Measurements from ENCODE around the gene CPNE4.

The CPNE4 gene

DNA sequence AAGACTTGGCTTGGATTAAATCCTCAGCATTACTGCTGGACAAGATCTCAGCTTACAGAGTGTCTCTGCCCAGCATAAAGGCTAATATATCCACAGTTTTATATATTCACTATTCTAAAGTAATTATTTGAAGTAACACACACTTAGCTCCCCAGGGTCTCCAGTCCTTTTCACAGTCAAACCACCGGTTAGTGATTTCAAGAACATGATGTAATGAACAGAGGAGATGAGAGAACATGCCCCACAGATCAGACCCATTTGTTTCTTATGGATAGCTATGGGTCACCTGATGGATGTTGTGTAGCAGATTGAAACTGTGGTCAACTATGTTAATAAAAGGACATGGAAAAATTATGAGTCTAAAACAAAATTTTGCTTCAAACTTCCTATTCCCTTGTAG is 487.2 kb downstream of the CPNE4 start:
- no peak for DNase-seq
- in situ Hi-C loops (cut with HindIII; ENCODE audit: low pct_ligation_motif_present, low pct_unique_long_range_greater_than_20kb, low sequenced_read_pairs): no loop called here

DNA sequence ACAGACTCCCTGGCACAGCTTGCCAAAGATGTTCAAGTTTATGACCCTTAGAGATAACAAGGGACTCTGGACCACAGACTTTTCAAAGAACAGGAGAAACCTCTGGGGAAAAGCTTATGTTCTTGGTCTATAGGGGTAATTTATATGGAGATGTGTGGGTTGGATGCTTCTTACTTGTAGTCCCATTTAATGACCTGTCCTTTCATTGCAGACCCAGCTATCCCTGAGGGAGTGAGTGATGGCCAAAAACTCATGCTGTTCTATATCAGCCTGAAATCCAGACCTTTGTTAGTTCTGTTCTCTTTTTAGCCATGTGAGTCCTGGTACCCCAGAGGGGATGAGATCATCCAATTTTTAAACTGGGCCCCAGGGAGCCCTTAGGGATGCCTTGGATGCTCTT is 488.4 kb downstream of the CPNE4 start:
- in situ Hi-C loops (cut with HindIII; ENCODE audit: low pct_ligation_motif_present, low pct_unique_long_range_greater_than_20kb, low sequenced_read_pairs): no loop called here
- no peak for DNase-seq

DNA sequence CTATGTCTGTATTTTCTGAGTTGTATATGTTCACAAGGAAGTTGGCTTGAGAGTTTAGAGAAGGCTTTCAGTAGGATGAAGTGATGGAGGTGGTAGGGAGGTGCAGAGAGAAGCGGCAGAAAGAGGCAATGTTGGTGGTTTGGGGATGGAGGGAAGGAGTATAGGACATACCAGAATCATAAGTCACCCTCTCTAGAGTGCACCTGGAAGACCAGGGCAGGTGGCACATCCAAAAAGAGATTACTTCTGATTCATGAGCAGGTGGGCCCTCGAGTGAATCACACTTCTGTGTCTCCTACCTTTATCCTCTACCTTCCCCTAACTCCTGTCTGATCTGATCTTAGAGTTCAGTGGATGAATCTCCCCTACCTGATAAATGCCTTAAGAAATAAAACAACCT is 490.3 kb downstream of the CPNE4 start:
- no peak for DNase-seq
- in situ Hi-C loops (cut with HindIII; ENCODE audit: low pct_ligation_motif_present, low pct_unique_long_range_greater_than_20kb, low sequenced_read_pairs): no loop called here

DNA sequence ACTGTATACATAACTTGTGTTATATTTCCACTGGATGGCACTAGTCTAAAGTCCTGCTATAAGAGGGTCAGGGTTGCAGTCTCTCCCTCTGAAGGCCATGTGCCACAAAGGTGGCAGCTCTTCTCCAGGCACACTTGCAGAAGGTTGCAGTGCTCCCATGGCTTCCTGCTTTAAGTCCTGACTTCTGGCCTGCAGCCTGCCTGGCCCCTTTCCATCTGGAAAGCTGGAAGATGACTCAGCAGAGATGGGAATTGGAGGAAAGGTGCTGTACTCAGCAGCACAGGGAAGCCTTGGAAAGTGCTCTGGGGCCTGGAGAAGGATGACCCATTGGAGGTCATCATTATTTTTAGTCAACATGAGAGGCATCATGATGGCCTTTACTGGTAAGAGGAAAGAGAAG is 491.1 kb downstream of the CPNE4 start:
- in situ Hi-C loops (cut with HindIII; ENCODE audit: low pct_ligation_motif_present, low pct_unique_long_range_greater_than_20kb, low sequenced_read_pairs): no loop called here
- DNase-seq: peak; percentile 75

DNA sequence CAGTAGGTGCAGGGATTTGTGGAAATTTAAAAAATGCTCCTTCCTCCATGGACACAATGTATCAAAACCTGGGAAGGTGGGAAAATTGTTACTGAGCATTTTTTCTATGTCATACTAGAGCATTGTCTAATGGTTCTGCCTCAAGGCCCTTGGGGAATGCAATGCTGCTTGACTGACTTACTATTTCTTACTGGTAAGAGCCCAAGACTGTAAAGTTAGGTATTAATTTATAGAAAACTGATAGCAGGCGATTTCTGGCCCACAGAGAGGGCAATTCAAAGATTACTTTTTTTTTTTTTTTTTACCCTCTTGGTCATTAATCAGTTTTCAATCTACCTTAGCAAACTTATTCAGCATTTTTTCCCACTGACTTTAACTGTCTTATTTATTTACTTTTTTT is 493.5 kb downstream of the CPNE4 start:
- in situ Hi-C loops (cut with HindIII; ENCODE audit: low pct_ligation_motif_present, low pct_unique_long_range_greater_than_20kb, low sequenced_read_pairs): no loop called here
- DNase-seq: peak; percentile 45

DNA sequence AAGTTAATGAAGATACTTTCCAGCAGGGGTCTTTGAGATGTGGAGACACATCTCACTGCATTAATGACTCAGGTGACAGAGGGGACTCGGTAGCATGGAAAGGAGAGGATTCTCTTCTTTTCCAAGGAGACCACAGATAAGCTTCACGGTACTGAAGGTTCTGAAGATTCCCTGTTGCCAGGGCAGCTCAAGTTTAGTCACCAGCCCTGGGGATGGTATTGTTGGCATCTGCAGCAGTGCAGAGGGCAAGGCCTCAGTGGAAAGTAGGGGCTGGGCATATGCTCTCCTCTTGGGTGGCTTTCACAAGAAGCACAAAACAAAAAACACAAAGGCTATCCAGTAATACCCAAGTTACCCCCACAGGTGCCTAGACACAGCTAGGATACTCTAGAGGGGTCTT is 494.0 kb downstream of the CPNE4 start:
- DNase-seq: no peak
- in situ Hi-C loops (cut with HindIII; ENCODE audit: low pct_ligation_motif_present, low pct_unique_long_range_greater_than_20kb, low sequenced_read_pairs): no loop called here

DNA sequence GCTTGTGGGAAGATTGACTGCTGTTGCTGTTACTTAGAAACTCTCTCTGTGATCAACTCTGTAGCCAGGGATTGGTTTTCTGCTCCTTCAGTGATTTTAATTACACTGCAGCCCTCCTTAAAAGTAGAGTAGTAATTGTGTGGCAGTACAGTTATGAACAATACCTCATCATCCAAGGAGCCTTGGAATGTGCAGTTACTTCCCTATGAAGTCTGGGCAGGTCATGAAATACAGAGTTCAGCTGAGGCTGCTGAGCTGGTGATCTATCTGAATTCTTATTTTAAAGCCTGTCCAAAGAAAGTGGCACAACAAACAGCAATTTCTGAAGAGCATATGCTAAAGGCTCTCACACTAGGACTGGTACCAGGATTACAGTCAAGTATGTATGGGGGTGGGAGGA is 494.7 kb downstream of the CPNE4 start:
- in situ Hi-C loops (cut with HindIII; ENCODE audit: low pct_ligation_motif_present, low pct_unique_long_range_greater_than_20kb, low sequenced_read_pairs): no loop called here
- DNase-seq: no peak

DNA sequence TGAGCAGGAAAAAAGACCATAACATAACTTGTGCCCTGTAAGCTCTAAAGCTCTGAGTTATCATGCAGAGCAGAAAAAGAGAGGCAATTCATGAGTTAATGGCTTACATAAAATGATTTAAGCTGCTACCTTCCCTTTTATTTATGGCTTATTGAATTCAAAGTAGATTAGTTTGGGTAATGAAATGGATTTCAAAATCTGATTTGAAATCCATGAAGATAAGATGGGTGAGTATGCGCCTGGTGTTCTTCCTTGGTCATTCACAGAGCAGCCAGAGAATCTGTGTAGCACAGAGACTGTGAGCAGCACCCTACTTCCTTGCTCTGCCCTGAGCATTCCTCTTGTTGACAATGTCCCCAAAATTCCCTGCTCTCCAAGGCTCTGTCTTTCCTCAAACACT is 495.8 kb downstream of the CPNE4 start:
- DNase-seq: no peak
- in situ Hi-C loops (cut with HindIII; ENCODE audit: low pct_ligation_motif_present, low pct_unique_long_range_greater_than_20kb, low sequenced_read_pairs): no loop called here

DNA sequence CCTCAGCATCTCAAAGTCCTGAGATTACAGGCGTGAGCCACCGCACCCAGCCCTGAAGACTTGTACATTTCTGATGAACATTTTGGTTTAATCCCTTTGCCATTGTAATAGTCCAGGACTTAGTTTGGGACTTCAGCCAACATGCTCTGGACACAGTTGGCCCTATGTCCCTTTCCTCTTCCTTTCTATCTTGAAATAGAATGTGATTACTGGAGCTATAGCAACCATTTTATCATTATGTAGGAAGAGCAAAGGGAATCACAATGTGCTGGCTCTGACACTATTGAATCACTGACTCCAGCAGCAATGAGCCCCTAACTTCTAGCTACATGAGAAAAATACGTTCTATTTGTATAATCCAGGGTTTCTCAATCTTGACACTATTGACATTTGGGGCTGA is 497.3 kb downstream of the CPNE4 start:
- DNase-seq: no peak
- in situ Hi-C loops (cut with HindIII; ENCODE audit: low pct_ligation_motif_present, low pct_unique_long_range_greater_than_20kb, low sequenced_read_pairs): no loop called here

DNA sequence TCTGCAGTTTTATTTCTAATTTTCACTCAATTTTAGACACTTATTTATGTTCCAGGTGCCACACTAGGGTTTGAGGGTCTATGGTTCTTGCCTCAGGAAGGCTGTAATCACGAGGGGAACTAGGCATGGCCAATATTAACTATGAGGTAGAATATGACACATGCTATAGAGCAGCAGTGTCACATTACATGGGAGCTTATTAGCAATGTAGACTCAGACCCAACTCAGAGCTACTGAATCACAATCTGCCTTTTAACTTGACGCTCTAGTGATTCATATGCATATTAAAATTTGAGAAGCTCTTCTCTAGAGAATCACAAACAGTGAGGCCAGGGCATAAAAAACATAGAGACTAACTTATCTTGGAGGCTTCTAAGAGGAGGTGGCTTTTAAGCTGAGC is 499.2 kb downstream of the CPNE4 start:
- in situ Hi-C loops (cut with HindIII; ENCODE audit: low pct_ligation_motif_present, low pct_unique_long_range_greater_than_20kb, low sequenced_read_pairs): no loop called here
- no peak for DNase-seq

DNA sequence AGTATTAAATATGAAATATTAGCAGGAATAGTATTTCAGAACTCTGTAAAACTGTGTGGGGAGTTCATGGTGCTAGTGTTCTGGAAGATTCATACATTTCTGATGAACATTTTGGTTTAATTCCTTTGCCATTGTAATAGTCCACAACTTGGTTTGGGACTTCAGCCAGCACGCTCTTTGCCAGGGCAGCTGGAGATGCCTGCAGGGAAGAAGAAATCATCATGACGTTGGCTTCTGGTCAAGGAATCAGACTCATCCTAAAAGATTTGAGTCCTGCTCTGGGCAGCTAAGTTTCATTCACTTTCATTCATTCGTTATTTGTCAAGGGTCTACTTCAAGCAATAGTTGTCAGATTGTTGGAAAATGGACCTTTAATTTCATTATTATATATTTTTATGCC is 499.7 kb downstream of the CPNE4 start:
- no peak for DNase-seq
- in situ Hi-C loops (cut with HindIII; ENCODE audit: low pct_ligation_motif_present, low pct_unique_long_range_greater_than_20kb, low sequenced_read_pairs): no loop called here

DNA sequence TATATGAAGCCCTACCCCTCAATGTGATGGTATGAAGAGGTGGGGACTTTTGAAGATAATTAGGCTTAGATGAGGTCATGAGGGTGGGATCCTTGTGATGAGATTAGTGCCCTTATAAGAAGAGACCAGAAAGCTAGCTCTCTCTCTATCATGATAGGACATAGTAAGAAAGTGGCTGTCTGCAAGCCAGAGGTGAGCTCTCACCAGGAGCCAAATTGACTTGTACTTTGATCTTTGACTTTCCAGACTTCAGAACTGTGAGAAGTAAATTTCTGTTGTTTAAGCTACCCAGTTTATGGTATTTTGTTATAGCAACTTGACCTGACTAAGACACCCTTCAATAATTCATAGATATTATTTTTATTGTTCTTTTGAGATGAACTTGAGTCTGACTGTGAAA is 502.2 kb downstream of the CPNE4 start:
- in situ Hi-C loops (cut with HindIII; ENCODE audit: low pct_ligation_motif_present, low pct_unique_long_range_greater_than_20kb, low sequenced_read_pairs): no loop called here
- DNase-seq: no peak

DNA sequence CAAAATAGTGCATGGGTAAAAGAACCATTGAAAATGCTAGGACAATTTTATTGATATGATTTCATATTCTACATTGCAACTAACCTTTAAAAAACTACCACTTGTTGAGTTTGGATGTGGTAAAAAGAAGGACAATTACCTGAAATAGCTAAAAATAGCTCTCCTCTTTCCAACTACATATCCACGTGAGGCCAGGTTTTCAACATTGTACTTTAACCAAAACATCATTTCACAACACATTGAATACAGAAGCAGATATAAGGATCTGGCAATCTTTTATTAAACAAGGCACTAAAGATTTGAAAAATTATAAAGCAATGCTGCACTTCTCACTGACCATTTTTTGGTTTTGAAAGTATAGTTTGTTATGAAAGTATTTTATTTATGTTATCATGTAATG is 504.0 kb downstream of the CPNE4 start:
- no peak for DNase-seq
- in situ Hi-C loops (cut with HindIII; ENCODE audit: low pct_ligation_motif_present, low pct_unique_long_range_greater_than_20kb, low sequenced_read_pairs): no loop called here

DNA sequence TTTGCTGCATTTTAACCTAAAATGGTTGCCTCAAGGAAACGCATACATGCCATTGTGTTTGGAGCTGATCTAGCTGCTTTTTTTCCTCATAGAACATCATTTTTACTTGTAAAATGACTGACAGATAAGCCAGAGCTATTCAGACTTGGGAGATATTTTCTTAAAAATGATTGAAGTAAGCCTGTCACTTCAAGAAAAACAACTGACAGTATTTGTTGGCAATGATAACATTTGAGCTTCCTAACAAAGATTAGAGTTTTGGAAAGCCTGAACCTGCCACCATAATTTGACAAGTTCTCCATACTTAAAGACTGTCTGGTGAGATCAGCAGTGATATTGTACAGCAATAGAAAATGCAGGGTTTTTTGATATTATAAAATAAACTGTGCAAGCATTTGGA is 504.4 kb downstream of the CPNE4 start:
- DNase-seq: no peak
- in situ Hi-C loops (cut with HindIII; ENCODE audit: low pct_ligation_motif_present, low pct_unique_long_range_greater_than_20kb, low sequenced_read_pairs): no loop called here

DNA sequence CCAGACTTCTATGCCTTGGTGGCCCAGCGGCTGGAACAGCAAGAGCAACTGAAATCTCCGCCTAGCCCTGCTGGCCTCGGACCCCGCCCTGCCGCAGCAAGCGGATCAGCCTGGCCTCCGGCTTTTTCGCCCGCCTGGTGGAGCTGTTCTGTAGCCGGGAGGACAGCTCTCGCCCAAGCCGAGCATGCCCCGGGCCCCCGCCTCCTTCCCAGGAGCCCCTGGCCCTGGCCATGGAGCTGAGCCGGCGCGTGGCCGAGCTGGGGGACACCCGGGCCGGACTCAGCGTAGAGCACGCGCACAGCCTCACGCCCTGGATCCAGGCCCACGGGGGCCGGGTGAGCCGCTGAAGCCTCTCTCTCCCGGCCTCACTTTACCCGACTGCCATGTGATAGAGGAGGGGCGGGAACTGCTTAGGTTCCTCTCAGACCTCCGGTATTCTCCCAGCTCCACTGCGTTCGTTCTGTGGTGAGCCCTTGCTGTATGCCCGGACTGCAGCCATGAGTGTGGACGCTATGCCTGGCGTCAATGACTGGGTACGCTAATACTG is 507.9 kb downstream of the CPNE4 start:
- in situ Hi-C loops (cut with HindIII; ENCODE audit: low pct_ligation_motif_present, low pct_unique_long_range_greater_than_20kb, low sequenced_read_pairs): no loop called here
- DNase-seq: no peak

DNA sequence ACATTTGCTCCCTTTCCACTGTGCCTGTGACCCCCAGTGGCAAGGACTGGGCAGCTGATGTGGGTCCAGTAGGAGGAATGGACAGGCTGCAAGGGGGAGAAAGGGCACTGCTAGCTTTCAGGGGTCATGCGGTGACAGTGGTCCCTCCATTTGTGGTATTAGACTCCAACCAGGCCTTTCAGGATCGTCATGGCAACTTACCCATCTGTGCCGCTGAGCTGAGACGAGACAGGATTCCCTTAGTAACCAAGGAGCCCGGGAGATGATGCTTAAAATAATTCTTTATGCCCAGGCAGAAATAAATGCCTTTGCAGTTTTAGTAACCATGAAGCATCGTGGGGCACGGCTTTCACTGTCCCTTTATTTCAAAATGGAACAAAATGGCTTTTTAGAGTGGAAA is 516.1 kb downstream of the CPNE4 start:
- no peak for DNase-seq
- in situ Hi-C loops (cut with HindIII; ENCODE audit: low pct_ligation_motif_present, low pct_unique_long_range_greater_than_20kb, low sequenced_read_pairs): no loop called here

DNA sequence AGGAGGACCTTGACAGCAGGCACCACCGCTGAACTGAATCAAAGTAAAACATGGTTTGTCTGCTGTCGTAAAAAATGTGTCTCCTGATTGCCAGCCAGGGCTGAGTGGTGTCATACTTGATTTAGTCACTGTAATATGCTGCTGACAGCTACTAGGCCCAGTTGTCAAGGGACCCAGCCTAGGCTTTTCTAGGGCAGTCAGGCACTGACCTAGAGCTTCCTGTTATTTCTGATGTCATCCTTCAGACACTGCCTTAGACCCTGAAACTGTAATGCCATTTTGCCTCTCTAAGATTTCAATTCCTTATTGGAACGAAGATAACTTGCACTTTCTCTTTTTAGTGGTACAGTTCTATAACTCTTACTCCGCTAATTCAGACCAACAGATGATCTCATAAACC is 529.4 kb downstream of the CPNE4 start:
- DNase-seq: no peak
- in situ Hi-C loops (cut with HindIII; ENCODE audit: low pct_ligation_motif_present, low pct_unique_long_range_greater_than_20kb, low sequenced_read_pairs): no loop called here

DNA sequence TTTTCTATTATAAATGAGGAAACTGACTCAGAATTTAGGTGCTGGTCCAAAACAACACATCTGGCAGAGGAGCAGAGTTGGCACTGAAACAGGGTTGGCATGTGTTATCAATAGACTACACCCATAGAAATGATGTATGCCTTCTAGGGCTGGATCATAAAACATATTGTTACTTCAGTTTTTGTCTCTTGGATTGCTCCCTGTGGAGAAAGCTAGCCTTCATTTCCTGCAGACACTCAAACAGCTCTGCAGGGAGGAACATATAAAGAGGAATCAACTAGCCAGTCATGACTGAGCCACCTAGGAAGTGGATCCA is 531.5 kb downstream of the CPNE4 start:
- DNase-seq: no peak
- in situ Hi-C loops (cut with HindIII; ENCODE audit: low pct_ligation_motif_present, low pct_unique_long_range_greater_than_20kb, low sequenced_read_pairs): no loop called here

DNA sequence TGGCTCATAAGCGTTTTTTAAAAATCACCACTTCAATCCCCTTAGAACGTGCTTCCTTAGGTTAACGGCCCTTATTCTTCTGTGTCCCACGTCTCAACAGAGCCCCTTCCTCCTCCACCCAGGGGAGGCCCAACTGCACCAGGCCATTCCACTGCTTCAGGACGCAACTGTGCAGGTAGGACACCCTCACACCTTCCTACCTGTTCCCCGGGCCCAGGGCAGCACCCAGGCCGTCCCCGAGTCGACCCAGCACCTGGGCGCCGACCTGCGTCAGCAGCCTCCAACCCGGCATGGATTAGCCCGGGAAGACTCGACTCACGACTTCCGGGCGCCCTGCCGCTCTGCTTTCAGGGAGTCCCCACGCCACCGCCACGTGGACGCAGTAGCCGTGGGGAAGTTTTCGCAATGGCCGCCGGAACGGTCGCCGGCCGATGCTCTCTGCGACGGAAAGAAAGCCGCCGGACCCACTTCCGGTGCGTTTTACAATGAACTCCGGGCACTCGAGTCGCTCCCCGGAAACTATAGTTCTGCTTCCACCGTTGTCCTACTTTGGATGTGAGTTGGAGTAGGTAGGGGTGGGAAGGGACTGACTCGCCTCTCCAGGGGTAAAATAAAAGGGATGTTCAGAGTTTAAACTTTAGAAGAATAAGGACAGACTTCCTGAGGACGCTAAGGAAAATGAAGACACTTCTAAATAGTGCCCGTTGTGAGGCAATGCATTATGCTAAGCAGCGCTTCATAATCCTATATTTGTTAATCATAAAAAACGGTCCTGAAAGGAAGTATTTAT is 532.1 kb downstream of the CPNE4 start, which contains the start of gene MRPL3:
MRPL3 (minus strand) TSS at position 442 of the 790 bp plus-strand sequence; CDS start at position 292, 150 bp downstream.
- peak; percentile 86 for DNase-seq
- in situ Hi-C loops (cut with HindIII; ENCODE audit: low pct_ligation_motif_present, low pct_unique_long_range_greater_than_20kb, low sequenced_read_pairs): no loop called here

DNA sequence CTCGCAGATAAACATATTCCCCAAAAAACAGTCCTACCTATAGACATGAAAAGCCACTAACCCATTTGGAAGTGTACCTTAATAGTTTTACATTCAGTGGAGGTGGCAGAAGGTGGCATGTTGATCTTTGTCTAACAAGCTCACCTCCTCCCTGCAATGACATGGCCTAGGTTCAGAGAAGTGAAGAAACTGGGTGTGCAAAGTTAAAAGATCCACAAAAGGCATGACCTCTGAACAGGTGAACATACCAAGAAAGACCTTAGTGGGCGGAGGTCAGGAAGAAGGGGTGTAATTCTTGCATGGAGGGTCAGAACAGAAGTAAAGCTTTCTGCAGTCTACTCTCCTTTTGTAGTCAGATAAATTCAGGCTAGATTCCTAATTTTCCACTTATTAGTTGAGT is 532.9 kb downstream of the CPNE4 start:
- peak; percentile 3 for DNase-seq
- in situ Hi-C loops (cut with HindIII; ENCODE audit: low pct_ligation_motif_present, low pct_unique_long_range_greater_than_20kb, low sequenced_read_pairs): no loop called here

DNA sequence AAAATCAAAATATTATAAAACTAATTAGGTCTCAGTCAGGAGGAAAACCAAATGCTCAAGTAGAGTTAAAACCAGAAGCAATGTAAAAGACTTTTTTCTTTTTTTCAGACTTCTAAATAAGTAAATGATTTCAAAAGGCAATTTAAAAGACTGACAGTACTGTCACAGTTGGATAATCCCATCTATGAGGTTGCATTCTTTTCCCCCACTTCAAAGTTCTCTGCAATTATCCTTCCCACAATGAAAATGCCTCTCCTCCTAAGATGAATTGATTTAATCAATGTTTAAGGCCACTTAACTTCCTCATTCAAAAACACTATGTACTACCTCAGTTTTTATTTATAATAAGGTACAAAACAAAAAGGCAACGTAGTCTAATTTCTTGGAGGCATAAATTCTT is 540.1 kb downstream of the CPNE4 start:
- DNase-seq: peak; percentile 13
- in situ Hi-C loops (cut with HindIII; ENCODE audit: low pct_ligation_motif_present, low pct_unique_long_range_greater_than_20kb, low sequenced_read_pairs): no loop called here
